H1 (cell line): ENCODE data around the gene RENBP.

ENCODE experiments used
- CTCF ChIP-seq, 3 experiments: IDR thresholded peaks; 1 replicate in 2 of 3; 2 replicates in 1 of 3; pipeline versions ENCODE4 v1.5.1 to v1.6.1; 2011; ENCODE audit warnings: low read length in 3 of 3, mild to moderate bottlenecking in 3 of 3, inconsistent platforms in 2 of 3, low read depth in 1 of 3, moderate library complexity in 1 of 3; ENCODE audit not compliant: insufficient read depth in 1 of 3; ENCODE audit errors: control extremely low read depth in 1 of 3
- KDM1A ChIP-seq: fragments of 200-600, 300-600 bp; sonication (generic); IDR thresholded peaks from 2 replicates; pipeline ENCODE4 v1.7.1; 2016; ENCODE audit warnings: mild to moderate bottlenecking, low read length, borderline replicate concordance
- KDM5A ChIP-seq: fragments of 200-600 bp; IDR thresholded peaks from 2 replicates; pipeline ENCODE4 v1.7.1; 2012; ENCODE audit warnings: mild to moderate bottlenecking, low read length, inconsistent platforms, mixed read lengths
- MAX ChIP-seq: IDR thresholded peaks from 2 replicates; pipeline ENCODE4 v1.6.1; 2012; ENCODE audit warnings: inconsistent platforms
- POLR2A ChIP-seq, 2 experiments: IDR thresholded peaks; 1 replicate in 1 of 2; 2 replicates in 1 of 2; pipeline ENCODE4 v1.6.1; 2011; ENCODE audit warnings: low read depth in 2 of 2, low read length in 2 of 2, mild to moderate bottlenecking in 2 of 2; ENCODE audit errors: control extremely low read depth in 1 of 2
- POLR2AphosphoS5 ChIP-seq: IDR thresholded peaks from 2 replicates; pipeline ENCODE4 v1.6.1; 2011; ENCODE audit warnings: low read depth, low read length
- YY1 ChIP-seq: IDR thresholded peaks from 2 replicates; pipeline ENCODE4 v1.6.1; 2011; ENCODE audit warnings: low read depth, mild to moderate bottlenecking, low read length
- TF ChIP-seq, protein P1 (sequence below): IDR thresholded peaks from 2 replicates; pipeline ENCODE4 v1.6.1; 2011; ENCODE audit warnings: low read length, improper control_type of control experiment

- TF ChIP-seq CTCF (IDR thresholded peaks at IDR 0.05; ENCODE audit: control extremely low read depth in 1 of 3, insufficient read depth in 1 of 3, low read depth in 1 of 3, low read length in 3 of 3) (no peak), MAX (no peak), KDM5A (no peak), POLR2A (IDR thresholded peaks at IDR 0.05; ENCODE audit: control extremely low read depth in 1 of 2, low read depth in 2 of 2, low read length in 2 of 2) (no peak), KDM1A (no peak), YY1 (no peak), POLR2AphosphoS5 (no peak)
- TF ChIP-seq, protein P1, sequence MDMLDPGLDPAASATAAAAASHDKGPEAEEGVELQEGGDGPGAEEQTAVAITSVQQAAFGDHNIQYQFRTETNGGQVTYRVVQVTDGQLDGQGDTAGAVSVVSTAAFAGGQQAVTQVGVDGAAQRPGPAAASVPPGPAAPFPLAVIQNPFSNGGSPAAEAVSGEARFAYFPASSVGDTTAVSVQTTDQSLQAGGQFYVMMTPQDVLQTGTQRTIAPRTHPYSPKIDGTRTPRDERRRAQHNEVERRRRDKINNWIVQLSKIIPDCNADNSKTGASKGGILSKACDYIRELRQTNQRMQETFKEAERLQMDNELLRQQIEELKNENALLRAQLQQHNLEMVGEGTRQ, result no peak
Observed at GRCh38 chrX:153964105-153964504, 19.7 kb upstream of the RENBP start.
